ENCODE results near the gene GRB7.
"Not testable (repeated sequence)": the region's sequence is repeated elsewhere in the genome, so short reads cannot be mapped to it uniquely, and the experiment has no call there.

GRB7 gene

DNA sequence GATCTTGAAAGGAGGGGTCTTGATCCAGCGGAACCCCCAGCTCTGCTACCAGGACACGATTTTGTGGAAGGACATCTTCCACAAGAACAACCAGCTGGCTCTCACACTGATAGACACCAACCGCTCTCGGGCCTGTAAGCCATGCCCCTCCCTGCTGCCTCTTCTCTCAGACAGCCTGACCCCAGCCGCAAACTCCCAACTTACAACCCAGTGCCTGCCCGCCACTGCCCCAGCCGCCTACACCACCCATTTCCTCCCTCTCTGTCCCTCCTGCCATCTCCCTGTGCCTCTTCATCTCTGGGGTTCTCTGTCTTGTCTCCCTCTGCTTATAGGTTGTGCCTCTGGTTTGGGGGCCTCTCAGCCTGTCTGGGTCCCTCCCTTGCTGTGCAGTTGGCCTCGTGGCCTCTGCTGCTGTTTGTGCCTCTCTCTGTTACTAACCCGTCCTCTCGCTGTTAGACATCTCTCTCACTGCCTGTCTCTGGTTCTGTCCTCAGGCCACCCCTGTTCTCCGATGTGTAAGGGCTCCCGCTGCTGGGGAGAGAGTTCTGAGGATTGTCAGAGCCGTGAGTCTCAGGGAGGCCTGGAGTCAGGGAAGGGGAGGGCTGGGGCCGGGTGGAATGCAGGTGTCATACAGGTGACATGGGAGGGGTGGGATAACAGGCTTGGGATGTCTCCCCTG, 28.3 kb upstream of the GRB7 start:
- DNase-seq (ENCODE audit: low read depth in 2 of 2) = no peak

DNA sequence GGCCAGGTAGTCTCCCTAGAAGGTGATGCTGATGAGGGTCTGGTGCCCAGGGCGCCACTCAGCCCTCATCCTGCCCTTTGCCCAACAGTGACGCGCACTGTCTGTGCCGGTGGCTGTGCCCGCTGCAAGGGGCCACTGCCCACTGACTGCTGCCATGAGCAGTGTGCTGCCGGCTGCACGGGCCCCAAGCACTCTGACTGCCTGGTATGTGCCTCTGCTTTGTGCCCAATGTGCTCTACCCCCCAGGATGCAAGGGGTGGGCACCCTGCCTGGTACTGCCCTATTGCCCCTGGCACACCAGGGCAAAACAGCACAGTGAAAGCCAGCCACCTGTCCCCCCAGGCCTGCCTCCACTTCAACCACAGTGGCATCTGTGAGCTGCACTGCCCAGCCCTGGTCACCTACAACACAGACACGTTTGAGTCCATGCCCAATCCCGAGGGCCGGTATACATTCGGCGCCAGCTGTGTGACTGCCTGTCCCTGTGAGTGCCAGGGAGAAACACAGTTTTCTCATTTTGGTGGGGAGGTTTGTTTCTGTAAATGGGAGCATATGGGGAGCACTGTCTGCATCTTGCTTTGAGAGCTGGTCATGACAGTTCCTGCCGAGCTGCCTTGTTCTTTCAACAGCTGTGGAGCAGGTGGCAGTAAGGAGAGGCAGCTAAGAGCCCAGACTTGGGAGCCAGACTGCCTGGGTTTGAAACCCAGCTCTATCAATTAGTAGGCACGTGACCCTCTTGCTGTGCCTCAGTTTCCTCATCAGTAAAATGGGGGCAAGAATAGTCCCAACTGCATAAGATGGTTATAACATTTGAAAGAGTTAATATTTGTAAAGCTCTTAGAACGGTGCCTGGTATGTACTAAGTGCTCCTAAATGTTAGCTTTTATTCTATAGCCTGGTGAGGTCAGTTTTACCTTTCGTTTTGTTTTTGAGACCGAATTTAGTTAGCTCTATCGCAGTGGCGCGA, 27.5 kb upstream of the GRB7 start:
- no peak for DNase-seq (ENCODE audit: low read depth in 2 of 2)

DNA sequence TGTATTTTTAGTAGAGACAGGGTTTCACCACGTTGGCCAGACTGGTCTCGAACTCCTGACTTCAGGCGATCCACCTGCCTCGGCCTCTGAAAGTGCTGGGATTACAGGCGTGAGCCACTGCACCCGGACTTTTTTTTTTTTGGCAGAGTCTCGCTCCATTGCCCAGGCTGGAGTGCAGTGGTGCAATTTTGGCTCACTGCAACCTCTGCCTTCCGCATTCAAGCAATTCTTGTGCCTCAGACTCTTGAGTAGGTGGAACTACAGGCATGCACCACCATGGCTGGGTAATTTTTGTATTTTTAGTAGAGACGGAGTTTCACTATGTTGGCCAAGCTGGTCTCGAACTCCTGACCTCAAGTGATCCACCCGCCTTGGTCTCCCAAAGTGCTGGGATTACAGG, 26.7 kb upstream of the GRB7 start:
- not testable (repeated sequence) for DNase-seq (ENCODE audit: low read depth in 2 of 2)

DNA sequence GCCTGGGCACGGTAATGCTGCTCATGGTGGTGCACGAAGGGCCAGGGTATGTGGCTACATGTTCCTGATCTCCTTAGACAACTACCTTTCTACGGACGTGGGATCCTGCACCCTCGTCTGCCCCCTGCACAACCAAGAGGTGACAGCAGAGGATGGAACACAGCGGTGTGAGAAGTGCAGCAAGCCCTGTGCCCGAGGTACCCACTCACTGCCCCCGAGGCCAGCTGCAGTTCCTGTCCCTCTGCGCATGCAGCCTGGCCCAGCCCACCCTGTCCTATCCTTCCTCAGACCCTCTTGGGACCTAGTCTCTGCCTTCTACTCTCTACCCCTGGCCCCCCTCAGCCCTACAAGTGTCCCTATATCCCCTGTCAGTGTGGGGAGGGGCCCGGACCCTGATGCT, 25.9 kb upstream of the GRB7 start:
- no peak for DNase-seq (ENCODE audit: low read depth in 2 of 2)

DNA sequence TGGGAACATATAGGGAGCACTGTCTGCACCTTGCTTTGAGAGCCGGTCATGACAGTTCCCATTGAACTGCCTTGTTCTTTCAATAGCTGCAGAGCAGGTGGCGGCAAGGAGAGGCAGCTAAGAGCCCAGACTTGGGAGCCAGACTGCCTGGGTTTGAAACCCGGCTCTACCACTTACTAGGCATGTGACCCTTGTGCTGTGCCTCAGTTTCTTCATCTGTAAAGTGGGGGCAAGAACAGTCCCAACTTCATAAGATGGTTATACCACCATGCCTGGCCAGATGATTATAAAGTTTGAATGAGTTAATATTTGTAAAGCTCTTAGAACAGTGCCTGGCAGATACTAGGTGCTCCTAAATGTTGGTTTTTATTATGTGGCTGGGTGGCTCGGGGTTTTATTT, 23.5 kb upstream of the GRB7 start:
- no peak for DNase-seq (ENCODE audit: low read depth in 2 of 2)

DNA sequence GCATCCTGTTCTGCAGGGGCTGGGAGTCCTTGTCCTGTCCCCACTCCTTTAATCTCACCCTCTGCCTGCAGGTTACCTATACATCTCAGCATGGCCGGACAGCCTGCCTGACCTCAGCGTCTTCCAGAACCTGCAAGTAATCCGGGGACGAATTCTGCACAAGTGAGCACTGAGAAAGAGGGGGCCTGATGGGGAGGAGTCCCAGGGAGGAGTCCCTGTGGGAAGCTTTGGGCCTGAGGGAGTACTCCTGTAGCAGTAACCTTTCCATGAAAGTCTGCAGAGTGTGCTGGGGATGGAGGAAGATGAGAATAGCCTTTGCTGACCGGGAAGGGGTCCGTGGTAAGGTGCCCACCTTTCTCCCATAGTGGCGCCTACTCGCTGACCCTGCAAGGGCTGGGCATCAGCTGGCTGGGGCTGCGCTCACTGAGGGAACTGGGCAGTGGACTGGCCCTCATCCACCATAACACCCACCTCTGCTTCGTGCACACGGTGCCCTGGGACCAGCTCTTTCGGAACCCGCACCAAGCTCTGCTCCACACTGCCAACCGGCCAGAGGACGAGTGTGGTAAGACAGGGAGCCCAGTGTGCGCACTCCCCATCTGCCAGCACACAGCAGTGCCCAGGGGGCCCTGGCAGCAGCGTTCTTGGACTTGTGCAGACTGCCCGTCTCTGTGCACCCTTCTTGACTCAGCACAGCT, 22.2 kb upstream of the GRB7 start:
- no peak for DNase-seq (ENCODE audit: low read depth in 2 of 2)

DNA sequence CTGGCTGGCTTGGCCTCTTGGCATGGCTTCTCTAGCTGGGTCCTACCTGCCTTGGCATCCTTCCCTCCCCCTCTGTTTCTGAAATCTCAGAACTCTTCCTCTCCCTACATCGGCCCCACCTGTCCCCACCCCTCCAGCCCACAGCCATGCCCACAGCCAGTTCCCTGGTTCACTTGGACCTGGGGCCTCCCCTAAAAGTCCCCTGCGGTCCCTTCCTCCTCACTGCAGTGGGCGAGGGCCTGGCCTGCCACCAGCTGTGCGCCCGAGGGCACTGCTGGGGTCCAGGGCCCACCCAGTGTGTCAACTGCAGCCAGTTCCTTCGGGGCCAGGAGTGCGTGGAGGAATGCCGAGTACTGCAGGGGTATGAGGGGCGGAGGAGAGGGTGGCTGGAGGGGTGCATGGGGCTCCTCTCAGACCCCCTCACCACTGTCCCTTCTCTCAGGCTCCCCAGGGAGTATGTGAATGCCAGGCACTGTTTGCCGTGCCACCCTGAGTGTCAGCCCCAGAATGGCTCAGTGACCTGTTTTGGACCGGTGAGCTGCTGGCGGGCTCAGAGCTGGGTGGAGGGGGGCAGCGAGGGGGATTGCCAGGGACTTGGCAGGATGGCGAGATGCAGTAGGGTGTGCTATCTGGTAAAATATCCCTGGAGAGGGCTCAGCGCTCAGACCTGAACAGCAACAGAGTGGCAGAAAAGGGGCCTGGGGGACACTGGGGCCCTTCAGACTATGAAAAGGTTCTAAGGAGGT, 21.5 kb upstream of the GRB7 start:
- no peak for DNase-seq (ENCODE audit: low read depth in 2 of 2)

DNA sequence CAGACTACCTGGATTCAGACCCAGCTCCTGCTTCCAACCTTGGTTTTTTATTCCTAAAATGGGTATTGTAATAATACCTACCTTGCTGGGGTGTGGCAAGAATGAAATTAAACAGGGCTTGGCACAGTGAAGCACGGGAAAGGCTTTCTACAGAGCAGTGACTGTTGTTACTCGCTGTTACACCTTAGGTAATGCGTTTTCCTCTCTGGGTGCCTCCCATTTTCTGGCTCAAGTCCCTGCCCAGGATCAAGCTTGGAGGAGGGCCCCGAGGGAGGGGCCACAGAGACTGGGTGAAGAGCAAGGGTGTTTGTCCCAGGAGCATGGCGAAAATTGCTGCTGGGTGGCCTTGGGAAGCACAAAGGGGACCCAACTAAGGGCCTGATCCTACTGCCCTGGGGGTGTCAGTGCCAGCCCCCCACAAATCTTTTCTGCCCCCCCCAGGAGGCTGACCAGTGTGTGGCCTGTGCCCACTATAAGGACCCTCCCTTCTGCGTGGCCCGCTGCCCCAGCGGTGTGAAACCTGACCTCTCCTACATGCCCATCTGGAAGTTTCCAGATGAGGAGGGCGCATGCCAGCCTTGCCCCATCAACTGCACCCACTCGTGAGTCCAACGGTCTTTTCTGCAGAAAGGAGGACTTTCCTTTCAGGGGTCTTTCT, 20.7 kb upstream of the GRB7 start:
- DNase-seq (ENCODE audit: low read depth in 2 of 2) = no peak

DNA sequence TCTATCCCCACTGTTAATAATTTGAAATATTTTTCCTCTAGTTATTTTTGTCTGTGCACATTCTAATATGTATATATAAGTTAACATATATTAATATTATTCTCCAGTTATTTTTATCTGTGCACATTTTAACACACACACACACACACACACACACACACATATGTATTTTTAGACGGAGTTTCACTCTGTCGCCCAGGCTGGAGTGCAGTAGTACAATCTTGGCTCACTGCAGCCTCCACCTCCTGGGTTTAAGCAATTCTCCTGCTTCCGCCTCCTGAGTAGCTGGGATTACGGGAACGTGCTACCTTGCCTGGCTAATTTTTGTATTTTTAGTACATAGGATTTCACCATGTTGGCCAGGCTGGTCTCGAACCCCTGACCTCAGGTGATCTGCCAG, 20.1 kb upstream of the GRB7 start:
- DNase-seq (ENCODE audit: low read depth in 2 of 2) = no peak

DNA sequence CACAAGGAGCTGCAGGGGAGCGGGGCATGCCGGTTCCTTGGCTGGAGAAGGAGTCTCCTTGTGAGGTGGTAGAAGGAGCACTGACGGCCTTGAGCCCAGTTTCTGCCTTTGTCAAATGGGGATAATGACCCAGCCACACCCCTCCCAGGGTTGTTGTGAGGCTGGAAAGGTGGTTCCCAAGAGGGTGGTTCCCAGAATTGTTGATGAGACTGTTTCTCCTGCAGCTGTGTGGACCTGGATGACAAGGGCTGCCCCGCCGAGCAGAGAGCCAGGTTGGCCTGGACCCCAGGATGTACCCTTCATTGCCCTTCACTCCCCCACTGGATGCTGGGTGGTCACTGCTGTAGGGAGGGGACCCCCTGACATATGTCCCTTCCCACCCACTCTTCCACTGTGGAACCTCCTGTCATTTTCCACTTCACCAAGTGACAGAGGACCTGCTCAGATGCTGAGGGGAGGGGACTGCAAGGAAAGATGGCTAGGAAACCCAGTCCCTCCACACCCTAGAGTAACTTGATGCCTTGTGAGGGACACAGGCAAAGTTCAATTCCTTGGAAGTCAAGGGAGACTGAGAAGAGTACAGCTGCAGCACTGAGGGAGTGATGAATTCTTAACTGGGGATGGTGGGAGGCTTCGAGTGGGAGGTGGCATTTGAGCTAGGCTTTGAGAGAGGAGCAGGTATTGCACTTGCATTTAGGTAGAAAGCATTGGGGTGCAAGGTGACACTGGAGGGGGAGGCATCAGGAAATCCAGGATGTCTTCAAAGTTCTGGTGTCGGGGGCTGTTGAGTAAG, 18.0 kb upstream of the GRB7 start:
- no peak for DNase-seq (ENCODE audit: low read depth in 2 of 2)

DNA sequence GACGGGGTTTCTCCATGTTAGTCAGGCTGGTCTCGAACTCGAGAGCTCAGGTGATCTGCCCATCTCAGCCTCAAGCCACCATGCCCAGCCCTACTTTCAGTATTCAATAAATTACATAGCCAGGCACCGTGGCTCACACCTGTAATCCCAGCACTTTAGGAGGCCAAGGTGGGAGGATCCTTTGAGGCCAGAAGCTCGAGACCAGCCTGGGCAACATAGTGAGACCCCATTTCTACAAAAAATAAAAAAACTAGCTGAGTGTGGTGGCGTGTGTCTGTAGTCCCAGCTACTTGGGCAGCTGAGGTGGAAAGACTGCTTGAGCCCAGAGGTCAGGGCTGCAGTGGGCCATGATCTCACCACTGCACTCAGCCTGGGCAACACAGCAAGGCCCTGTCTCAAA, 15.6 kb upstream of the GRB7 start:
- no peak for DNase-seq (ENCODE audit: low read depth in 2 of 2)

DNA sequence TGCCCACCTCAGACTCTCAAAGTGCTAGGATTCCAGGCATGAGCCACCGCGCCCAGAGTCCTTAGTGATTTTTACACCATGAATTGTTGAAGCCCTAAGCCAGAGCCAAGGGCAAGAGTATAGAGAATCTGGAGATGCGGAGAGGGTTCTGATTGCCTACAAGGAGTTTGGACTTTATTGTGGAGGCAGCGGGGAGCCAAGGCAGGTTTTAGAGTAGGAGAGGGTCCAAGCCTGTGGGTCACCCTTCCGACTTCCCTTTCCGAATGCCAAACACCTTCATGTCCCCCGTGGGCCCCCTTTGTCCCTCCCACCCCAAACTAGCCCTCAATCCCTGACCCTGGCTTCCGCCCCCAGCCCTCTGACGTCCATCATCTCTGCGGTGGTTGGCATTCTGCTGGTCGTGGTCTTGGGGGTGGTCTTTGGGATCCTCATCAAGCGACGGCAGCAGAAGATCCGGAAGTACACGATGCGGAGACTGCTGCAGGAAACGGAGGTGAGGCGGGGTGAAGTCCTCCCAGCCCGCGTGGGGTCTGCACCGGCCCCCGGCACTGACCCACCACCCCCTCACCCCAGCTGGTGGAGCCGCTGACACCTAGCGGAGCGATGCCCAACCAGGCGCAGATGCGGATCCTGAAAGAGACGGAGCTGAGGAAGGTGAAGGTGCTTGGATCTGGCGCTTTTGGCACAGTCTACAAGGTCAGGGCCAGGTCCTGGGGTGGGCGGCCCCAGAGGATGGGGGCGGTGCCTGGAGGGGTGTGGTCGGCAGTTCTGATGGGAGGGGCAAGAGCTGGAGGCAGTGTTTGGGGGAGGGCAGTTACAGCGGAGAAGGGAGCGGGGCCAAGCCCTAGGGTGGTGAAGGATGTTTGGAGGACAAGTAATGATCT, 14.5 kb upstream of the GRB7 start:
- no peak for DNase-seq (ENCODE audit: low read depth in 2 of 2)

DNA sequence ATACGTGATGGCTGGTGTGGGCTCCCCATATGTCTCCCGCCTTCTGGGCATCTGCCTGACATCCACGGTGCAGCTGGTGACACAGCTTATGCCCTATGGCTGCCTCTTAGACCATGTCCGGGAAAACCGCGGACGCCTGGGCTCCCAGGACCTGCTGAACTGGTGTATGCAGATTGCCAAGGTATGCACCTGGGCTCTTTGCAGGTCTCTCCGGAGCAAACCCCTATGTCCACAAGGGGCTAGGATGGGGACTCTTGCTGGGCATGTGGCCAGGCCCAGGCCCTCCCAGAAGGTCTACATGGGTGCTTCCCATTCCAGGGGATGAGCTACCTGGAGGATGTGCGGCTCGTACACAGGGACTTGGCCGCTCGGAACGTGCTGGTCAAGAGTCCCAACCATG, 13.0 kb upstream of the GRB7 start:
- no peak for DNase-seq (ENCODE audit: low read depth in 2 of 2)

DNA sequence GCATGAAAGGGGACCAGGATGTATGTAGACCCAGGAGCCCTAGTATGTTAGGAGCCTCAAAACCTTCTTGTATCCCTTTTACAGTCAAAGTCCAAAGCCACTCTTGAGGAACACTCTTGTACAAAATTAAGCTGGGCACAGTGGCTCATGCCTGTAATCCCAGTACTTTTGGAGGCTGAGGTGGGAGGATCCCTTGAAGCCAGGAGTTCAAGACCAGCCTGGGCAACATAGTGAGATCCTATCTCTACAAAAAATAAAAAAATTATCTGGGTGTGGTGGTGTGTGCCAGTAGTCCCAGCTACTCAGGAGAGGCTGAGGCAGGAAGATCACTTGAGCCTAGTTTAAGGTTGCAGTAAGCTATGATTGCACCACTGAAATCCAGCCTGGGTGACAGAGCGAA, 11.8 kb upstream of the GRB7 start:
- DNase-seq (ENCODE audit: low read depth in 2 of 2) = not testable (repeated sequence)

DNA sequence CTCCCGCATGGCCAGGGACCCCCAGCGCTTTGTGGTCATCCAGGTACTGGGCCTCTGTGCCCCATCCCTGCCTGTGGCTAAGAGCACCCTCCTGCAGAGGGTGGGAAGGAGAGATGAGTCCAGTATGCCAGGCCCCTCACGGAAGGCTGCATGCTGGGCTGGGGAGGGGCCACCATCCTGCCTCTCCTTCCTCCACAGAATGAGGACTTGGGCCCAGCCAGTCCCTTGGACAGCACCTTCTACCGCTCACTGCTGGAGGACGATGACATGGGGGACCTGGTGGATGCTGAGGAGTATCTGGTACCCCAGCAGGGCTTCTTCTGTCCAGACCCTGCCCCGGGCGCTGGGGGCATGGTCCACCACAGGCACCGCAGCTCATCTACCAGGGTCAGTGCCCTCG, 11.1 kb upstream of the GRB7 start:
- DNase-seq (ENCODE audit: low read depth in 2 of 2) = no peak

DNA sequence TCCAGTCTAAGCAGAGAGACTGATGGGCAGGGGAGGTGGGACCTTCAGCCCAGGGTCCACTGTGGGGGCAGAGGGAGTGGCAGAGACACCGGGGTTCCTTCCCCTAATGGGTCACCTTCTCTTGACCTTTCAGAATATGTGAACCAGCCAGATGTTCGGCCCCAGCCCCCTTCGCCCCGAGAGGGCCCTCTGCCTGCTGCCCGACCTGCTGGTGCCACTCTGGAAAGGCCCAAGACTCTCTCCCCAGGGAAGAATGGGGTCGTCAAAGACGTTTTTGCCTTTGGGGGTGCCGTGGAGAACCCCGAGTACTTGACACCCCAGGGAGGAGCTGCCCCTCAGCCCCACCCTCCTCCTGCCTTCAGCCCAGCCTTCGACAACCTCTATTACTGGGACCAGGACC, 10.2 kb upstream of the GRB7 start:
- no peak for DNase-seq (ENCODE audit: low read depth in 2 of 2)

DNA sequence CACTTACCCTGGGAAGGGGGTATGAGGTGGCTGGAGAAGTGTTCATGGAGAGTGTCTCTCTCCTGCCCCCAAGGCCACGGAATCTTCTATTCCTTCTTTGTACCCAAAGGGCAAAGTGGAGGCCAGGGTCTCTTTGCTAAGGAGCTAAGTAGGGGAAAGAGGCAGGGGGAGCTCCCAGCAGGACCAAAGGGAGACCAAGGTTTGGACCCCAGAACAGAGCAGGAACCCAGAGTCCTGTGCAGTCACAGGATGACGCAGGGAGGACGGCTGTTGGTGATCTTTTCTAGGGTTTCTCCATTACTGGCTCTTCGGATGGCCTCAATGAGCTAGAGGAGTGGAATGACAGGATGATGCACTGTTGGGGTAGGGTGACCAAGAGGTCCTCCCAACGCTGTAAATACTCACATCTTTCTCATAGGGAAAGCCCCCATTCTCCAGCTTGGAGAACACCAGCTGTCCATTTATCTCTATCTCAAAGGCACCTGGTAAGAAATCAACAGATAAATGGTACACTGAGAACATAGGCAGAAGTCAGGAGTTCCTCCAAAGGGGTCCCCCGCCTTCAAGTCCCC, 8.4 kb upstream of the GRB7 start:
- DNase-seq (ENCODE audit: low read depth in 2 of 2) = no peak

DNA sequence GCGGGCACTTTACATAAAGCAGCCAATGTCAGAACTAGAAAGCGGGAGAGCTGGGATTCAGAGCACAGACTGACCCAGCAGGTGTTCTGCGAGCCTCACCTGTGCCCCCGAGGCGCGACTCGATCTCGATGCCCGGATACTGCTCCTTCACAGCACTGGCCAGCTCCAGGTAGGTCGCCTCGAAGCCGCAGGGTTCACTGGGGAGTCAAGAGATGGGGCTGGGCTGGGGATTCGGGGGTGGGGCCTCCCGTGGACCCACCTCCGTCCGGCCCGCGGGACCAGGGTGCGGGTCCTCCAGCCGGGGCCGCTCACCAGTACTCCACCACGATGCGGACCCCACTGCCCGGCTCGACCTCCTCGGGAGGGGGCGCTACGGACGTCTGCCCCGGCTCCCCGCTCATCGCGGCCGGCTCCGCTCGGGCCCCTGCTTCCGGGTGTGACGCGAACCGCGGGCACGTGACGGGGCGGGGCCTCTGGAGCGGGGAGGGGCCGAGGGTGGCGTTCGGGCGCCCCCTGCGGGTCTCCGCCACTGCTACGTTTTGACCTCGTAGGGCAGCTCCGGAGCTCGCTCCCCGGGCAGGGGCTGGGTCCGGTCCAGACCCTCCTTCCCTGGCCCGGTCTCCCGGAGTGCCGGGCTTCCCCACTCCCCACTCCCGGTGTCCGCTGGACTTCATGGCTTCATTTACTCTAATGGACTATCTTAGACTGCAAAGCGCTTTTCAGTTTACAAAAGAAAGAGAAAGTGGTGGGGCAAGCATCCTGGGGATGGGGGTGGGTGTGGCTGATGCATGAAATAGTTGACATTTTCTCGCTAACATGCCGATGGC, 7.4 kb upstream of the GRB7 start, which contains the start of gene MIEN1:
Gene MIEN1, minus strand, starts transcription at position 438 of the 827 bp plus-strand sequence. Its CDS starts 37 bp downstream, at position 401.
- DNase-seq (ENCODE audit: low read depth in 2 of 2) = peak; percentile 91
